K562 (cell line): ENCODE measurements around the gene ERVK3-1. TPM values are rescaled to one million over a fixed set of nuclear protein-coding genes. Genes with fewer than 3 reads are reported as not detected.

Experiments
- HNRNPUL1 ChIP-seq: fragments of 200-400 bp; formaldehyde crosslinking; IDR thresholded peaks from 2 replicates; pipeline ENCODE4 v1.6.1; 2017; ENCODE audit warnings: low read length
- MAFG ChIP-seq: fragments of 450-650 bp; conservative IDR thresholded peaks from 2 replicates; pipeline ENCODE4 v1.6.1; 2016; ENCODE audit warnings: missing genetic modification characterization, missing compliant biosample characterization
- RCOR1 ChIP-seq, 2 experiments: IDR thresholded peaks; 2 replicates each; pipeline ENCODE4 v1.6.1; 2012; ENCODE audit warnings: low read depth in 2 of 2, low read length in 2 of 2, borderline replicate concordance in 1 of 2, improper control_type of control experiment in 1 of 2
- ZNF184 ChIP-seq: sonication (generic); formaldehyde crosslinking; IDR thresholded peaks from 2 replicates; pipeline ENCODE4 v1.5.0; 2020; ENCODE audit warnings: missing genetic modification reagents
- polyA plus RNA-seq, 8 experiments: library from polyadenylated mRNA; depleted of rRNA in 4 of 8; stranded (reverse) in 5 of 8; unstranded in 3 of 8; fragments of >200 nt; fragmentation: Nextera tagmentation in 2 of 8; fragmentation: Illumina TruSeq in 1 of 8; extraction: Ambion mirVana in 2 of 8; extraction: Trizol in 1 of 8; gene quantifications; 2 replicates each; pipeline versions ENCODE4 v1.2.1 to v1.2.3, GENCODE V29; 2011 to 2014; ENCODE audit warnings: inconsistent platforms in 1 of 8, missing spikeins in 1 of 8
- total RNA-seq, 7 experiments: library from RNA; depleted of rRNA in 6 of 7; stranded (reverse); fragments of >200 nt in 6 of 7; fragmentation: Illumina TruSeq in 2 of 7; extraction: Trizol in 2 of 7; gene quantifications; 2 replicates each; pipeline versions ENCODE4 v1.2.1 to v1.2.3, GENCODE V29; 2011 to 2021; ENCODE audit warnings: low replicate concordance in 1 of 7
- TF ChIP-seq, protein P1 (sequence below): sonication (generic); formaldehyde crosslinking; IDR thresholded peaks from 2 replicates; pipeline ENCODE4 v1.8.1; 2022; ENCODE audit warnings: missing genetic modification reagents
- TF ChIP-seq, protein P2 (sequence below): fragments of 450-650 bp; IDR thresholded peaks from 2 replicates; pipeline ENCODE4 v1.6.1; 2016; ENCODE audit warnings: low read depth
- TF ChIP-seq, protein P3 (sequence below): fragments of 250-450 bp; sonication (Bioruptor Pico); IDR thresholded peaks from 2 replicates; pipeline ENCODE4 v1.8.0; 2022; ENCODE audit warnings: moderate library complexity, mild to moderate bottlenecking, inconsistent platforms
- TF ChIP-seq, protein P4 (sequence below), 2 experiments: fragments of 450-650 bp; IDR thresholded peaks; 2 replicates each; pipeline ENCODE4 v1.6.1; 2016
- TF ChIP-seq, protein P5 (sequence below), 3 experiments: fragments of 200-800 bp in 1 of 3; sonication (Bioruptor generic) in 1 of 3; sonication (generic) in 1 of 3; formaldehyde crosslinking in 1 of 3; IDR thresholded peaks; 2 replicates each; pipeline versions ENCODE4 v1.6.1 to v1.8.0; 2016 to 2022; ENCODE audit warnings: mild to moderate bottlenecking in 2 of 3, missing compliant biosample characterization in 2 of 3, missing genetic modification characterization in 2 of 3, missing genetic modification reagents in 1 of 3
- TF ChIP-seq, protein P6 (sequence below): IDR thresholded peaks from 3 replicates; pipeline ENCODE4 v1.6.1; 2011; ENCODE audit warnings: borderline replicate concordance, mild to moderate bottlenecking; ENCODE audit not compliant: insufficient read length, insufficient read depth

Gene ERVK3-1
- total and polyA plus RNA-seq, 9 of the 15 experiments (the other 6 are each of a cell fraction or from before 2014, with no cell fraction given), result 87.6 to 299 (median 119) TPM

DNA sequence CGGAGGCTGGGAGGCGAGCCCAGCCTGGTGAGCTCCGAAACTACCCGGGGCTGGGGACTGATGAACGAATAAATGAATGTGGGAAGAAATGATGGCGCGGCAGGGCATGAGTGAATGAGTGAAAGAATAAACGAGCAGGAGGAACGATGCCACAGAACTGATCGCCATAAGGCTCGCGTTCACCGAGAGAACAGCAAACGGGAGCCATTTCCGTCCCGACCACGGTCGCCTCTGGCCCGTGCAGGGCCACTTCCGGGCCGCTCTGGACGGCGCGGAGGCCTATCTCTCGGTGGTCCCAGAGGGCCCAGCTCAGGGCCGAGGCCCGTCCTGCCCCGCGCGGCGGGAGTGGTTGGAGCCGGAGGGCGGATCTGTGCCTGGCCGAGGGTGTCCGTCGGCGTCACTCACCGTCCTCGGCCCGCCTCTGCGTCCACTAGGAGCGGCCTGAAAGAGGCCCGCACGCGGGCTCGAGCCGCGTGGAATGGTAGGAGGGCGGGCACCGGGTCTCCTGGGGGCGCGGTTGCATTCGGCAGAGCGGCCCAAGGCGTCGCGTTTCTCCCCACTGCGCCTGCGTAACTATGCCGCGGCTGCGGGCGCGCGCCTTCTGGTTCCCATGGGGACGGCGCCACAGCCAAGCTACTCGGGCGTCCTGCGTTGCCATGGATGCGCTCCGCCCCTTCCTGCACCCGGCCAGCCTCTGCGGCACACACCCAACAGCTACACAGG, 57.3 kb downstream of the ERVK3-1 start, which contains the start of gene ZNF497 (continued):
- TF ChIP-seq, protein P1, sequence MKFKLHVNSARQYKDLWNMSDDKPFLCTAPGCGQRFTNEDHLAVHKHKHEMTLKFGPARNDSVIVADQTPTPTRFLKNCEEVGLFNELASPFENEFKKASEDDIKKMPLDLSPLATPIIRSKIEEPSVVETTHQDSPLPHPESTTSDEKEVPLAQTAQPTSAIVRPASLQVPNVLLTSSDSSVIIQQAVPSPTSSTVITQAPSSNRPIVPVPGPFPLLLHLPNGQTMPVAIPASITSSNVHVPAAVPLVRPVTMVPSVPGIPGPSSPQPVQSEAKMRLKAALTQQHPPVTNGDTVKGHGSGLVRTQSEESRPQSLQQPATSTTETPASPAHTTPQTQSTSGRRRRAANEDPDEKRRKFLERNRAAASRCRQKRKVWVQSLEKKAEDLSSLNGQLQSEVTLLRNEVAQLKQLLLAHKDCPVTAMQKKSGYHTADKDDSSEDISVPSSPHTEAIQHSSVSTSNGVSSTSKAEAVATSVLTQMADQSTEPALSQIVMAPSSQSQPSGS (CRISPR knock-in tag), result no peak
- TF ChIP-seq MAFG (tag) (no peak), HNRNPUL1 (no peak), ZNF184 (CRISPR knock-in tag) (no peak), RCOR1 (IDR thresholded peaks at IDR 0.05; ENCODE audit: borderline replicate concordance in 1 of 2, low read depth in 2 of 2, low read length in 2 of 2) (peak in 1 of 2 experiments; percentile 5; a peak in 1 of 4 replicates)
- TF ChIP-seq, protein P2, sequence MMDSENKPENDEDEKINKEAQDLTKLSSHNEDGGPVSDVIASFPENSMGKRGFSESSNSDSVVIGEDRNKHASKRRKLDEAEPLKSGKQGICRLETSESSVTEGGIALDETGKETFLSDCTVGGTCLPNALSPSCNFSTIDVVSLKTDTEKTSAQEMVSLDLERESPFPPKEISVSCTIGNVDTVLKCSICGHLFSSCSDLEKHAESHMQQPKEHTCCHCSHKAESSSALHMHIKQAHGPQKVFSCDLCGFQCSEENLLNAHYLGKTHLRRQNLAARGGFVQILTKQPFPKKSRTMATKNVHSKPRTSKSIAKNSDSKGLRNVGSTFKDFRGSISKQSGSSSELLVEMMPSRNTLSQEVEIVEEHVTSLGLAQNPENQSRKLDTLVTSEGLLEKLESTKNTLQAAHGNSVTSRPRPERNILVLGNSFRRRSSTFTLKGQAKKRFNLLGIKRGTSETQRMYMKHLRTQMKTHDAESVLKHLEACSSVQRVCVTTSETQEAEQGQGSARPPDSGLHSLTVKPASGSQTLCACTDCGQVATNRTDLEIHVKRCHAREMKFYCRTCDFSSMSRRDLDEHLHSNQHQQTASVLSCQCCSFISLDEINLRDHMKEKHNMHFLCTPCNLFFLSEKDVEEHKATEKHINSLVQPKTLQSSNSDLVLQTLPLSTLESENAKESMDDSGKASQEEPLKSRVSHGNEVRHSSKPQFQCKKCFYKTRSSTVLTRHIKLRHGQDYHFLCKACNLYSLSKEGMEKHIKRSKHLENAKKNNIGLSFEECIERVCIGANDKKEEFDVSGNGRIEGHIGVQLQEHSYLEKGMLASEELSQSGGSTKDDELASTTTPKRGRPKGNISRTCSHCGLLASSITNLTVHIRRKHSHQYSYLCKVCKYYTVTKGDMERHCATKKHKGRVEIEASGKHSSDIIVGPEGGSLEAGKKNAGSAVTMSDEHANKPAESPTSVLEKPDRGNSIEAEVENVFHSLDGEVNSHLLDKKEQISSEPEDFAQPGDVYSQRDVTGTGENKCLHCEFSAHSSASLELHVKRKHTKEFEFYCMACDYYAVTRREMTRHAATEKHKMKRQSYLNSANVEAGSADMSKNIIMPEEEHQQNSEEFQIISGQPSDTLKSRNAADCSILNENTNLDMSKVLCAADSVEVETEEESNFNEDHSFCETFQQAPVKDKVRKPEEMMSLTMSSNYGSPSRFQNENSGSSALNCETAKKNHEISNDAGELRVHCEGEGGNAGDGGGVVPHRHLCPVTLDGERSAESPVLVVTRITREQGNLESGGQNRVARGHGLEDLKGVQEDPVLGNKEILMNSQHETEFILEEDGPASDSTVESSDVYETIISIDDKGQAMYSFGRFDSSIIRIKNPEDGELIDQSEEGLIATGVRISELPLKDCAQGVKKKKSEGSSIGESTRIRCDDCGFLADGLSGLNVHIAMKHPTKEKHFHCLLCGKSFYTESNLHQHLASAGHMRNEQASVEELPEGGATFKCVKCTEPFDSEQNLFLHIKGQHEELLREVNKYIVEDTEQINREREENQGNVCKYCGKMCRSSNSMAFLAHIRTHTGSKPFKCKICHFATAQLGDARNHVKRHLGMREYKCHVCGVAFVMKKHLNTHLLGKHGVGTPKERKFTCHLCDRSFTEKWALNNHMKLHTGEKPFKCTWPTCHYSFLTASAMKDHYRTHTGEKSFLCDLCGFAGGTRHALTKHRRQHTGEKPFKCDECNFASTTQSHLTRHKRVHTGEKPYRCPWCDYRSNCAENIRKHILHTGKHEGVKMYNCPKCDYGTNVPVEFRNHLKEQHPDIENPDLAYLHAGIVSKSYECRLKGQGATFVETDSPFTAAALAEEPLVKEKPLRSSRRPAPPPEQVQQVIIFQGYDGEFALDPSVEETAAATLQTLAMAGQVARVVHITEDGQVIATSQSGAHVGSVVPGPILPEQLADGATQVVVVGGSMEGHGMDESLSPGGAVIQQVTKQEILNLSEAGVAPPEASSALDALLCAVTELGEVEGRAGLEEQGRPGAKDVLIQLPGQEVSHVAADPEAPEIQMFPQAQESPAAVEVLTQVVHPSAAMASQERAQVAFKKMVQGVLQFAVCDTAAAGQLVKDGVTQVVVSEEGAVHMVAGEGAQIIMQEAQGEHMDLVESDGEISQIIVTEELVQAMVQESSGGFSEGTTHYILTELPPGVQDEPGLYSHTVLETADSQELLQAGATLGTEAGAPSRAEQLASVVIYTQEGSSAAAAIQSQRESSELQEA, result no peak; the same call in 1 of the 2 replicates
- TF ChIP-seq, protein P3, sequence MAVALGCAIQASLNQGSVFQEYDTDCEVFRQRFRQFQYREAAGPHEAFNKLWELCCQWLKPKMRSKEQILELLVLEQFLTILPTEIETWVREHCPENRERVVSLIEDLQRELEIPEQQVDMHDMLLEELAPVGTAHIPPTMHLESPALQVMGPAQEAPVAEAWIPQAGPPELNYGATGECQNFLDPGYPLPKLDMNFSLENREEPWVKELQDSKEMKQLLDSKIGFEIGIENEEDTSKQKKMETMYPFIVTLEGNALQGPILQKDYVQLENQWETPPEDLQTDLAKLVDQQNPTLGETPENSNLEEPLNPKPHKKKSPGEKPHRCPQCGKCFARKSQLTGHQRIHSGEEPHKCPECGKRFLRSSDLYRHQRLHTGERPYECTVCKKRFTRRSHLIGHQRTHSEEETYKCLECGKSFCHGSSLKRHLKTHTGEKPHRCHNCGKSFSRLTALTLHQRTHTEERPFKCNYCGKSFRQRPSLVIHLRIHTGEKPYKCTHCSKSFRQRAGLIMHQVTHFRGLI (CRISPR knock-in tag), result no peak
- TF ChIP-seq, protein P4, sequence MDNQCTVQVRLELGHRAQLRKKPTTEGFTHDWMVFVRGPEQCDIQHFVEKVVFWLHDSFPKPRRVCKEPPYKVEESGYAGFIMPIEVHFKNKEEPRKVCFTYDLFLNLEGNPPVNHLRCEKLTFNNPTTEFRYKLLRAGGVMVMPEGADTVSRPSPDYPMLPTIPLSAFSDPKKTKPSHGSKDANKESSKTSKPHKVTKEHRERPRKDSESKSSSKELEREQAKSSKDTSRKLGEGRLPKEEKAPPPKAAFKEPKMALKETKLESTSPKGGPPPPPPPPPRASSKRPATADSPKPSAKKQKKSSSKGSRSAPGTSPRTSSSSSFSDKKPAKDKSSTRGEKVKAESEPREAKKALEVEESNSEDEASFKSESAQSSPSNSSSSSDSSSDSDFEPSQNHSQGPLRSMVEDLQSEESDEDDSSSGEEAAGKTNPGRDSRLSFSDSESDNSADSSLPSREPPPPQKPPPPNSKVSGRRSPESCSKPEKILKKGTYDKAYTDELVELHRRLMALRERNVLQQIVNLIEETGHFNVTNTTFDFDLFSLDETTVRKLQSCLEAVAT (IDR thresholded peaks at IDR 0.05), result peak; percentile 9 to 83; a peak in 2 of 4 replicates
- TF ChIP-seq, protein P5, sequence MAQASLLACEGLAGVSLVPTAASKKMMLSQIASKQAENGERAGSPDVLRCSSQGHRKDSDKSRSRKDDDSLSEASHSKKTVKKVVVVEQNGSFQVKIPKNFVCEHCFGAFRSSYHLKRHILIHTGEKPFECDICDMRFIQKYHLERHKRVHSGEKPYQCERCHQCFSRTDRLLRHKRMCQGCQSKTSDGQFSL (CRISPR knock-in tag; IDR thresholded peaks at IDR 0.05), result no peak
- TF ChIP-seq, protein P5 (tag; IDR thresholded peaks at IDR 0.05), result no peak; a peak in 1 of 4 replicates
- TF ChIP-seq, protein P6, sequence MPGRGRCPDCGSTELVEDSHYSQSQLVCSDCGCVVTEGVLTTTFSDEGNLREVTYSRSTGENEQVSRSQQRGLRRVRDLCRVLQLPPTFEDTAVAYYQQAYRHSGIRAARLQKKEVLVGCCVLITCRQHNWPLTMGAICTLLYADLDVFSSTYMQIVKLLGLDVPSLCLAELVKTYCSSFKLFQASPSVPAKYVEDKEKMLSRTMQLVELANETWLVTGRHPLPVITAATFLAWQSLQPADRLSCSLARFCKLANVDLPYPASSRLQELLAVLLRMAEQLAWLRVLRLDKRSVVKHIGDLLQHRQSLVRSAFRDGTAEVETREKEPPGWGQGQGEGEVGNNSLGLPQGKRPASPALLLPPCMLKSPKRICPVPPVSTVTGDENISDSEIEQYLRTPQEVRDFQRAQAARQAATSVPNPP, result no peak
